T1000 (cell line): Measurements from ENCODE around the gene TAF8.
"Not testable (repeated sequence)": the region's sequence is repeated elsewhere in the genome, so short reads cannot be mapped to it uniquely, and the experiment has no call there.

Experiments
- DNase-seq: peaks from one replicate; lab custom pipeline; 2025; ENCODE audit warnings: mixed read lengths; lab: John Stamatoyannopoulos, UW

TAF8 gene

GRCh38 chr6:42050297-42051267, at the start of gene TAF8:
TSS of gene TAF8 (plus strand) at chr6:42050524. CDS start at chr6:42050542, 18 bp downstream.
- DNase-seq = peak; percentile 93

- no peak for DNase-seq
These were observed 48.8 kb upstream of the TAF8 start for GRCh38 chr6:42001506-42001905.

GRCh38 chr6:42003658-42004057, 46.7 kb upstream of the TAF8 start:
- DNase-seq = not testable (repeated sequence)

GRCh38 chr6:42007286-42008137, 42.8 kb upstream of the TAF8 start:
- no peak for DNase-seq

- DNase-seq = not testable (repeated sequence)
These were observed 42.2 kb upstream of the TAF8 start for GRCh38 chr6:42008138-42008528.

- DNase-seq = no peak
These were observed 40.5 kb upstream of the TAF8 start for GRCh38 chr6:42009844-42010184.

GRCh38 chr6:42010185-42010891, 40.0 kb upstream of the TAF8 start:
- no peak for DNase-seq

- DNase-seq = no peak
These were observed 39.4 kb upstream of the TAF8 start for GRCh38 chr6:42010909-42011308.

GRCh38 chr6:42012501-42013133, 37.7 kb upstream of the TAF8 start:
- no peak for DNase-seq

GRCh38 chr6:42013134-42013516, 37.2 kb upstream of the TAF8 start:
- DNase-seq = no peak

- DNase-seq = peak; percentile 34
These were observed 33.2 kb upstream of the TAF8 start for GRCh38 chr6:42017021-42017643.

GRCh38 chr6:42020967-42021366, 29.4 kb upstream of the TAF8 start:
- DNase-seq = no peak

GRCh38 chr6:42021847-42022754, 28.2 kb upstream of the TAF8 start:
- DNase-seq = no peak

- no peak for DNase-seq
These were observed 27.5 kb upstream of the TAF8 start for GRCh38 chr6:42022755-42023384.

- DNase-seq = no peak
These were observed 25.1 kb upstream of the TAF8 start for GRCh38 chr6:42025066-42025844.

GRCh38 chr6:42025845-42026243, 24.5 kb upstream of the TAF8 start:
- no peak for DNase-seq

GRCh38 chr6:42026540-42026939, 23.8 kb upstream of the TAF8 start:
- no peak for DNase-seq

GRCh38 chr6:42028234-42029061, 21.9 kb upstream of the TAF8 start:
- DNase-seq = no peak
